Measurements from ENCODE around the gene IFNAR1. TPM values are rescaled to one million over a fixed set of nuclear protein-coding genes. Genes with fewer than 3 reads are reported as not detected.

IFNAR1 gene
- total RNA-seq, 1 experiment from 2014 or later, result 14.2 TPM

- H3K18ac ChIP-seq (ENCODE audit: insufficient read length, low read depth, low read length), result no peak overlapping the region
- no peak overlapping the region for H3K14ac ChIP-seq (ENCODE audit: insufficient read depth, low read length)
- H2BK120ac ChIP-seq (ENCODE audit: low read depth, low read length, poor library complexity, severe bottlenecking), result no peak overlapping the region
- Mint-ChIP-seq H3K4me1 (no peaks in the 10 kb centered on the region), H3K4me3 (no peak overlapping the region), H3K27me3 (ENCODE audit: low read depth) (no peaks in the 10 kb centered on the region; the same call in 1 of the 2 replicates), H3K9me3 (peaks cover 4 to 5% of the 10 kb centered on the region in 2 experiments; a peak in 4 of 5 replicates), H3K36me3 (ENCODE audit: insufficient read depth in 1 of 3, low read depth in 3 of 3) (peaks cover 0 to 6% (median 5%) of the 10 kb centered on the region in 3 experiments; a peak in 4 of 7 replicates), H3K27ac (no peak overlapping the region)
- H3K9ac ChIP-seq (ENCODE audit: extremely low read depth, insufficient read length, low read length), result no peak overlapping the region
- TF ChIP-seq CTCF (conservative IDR thresholded peaks at IDR 0.05), result no peak
- H2BK12ac ChIP-seq (ENCODE audit: insufficient read length, low read depth, low read length), result no peak overlapping the region
- no peaks in the 10 kb centered on the region for H4K20me1 ChIP-seq (ENCODE audit: control insufficient read depth, insufficient read depth, insufficient read length)
- no peak for DNase-seq
- H3K79me2 ChIP-seq (ENCODE audit: insufficient read depth, low read length), result no peaks in the 10 kb centered on the region
- H3K23me2 ChIP-seq (ENCODE audit: insufficient read length, low read depth, low read length, poor library complexity, severe bottlenecking), result no peaks in the 10 kb centered on the region
- H2AK5ac ChIP-seq (ENCODE audit: insufficient read length, low read length), result no peak overlapping the region
- H2BK15ac ChIP-seq (ENCODE audit: low read depth, low read length), result no peak overlapping the region
- no peaks in the 10 kb centered on the region for H3K9me3 ChIP-seq (ENCODE audit: control insufficient read depth, low read depth, low read length)
- no peaks in the 10 kb centered on the region for H3K79me1 ChIP-seq (ENCODE audit: insufficient read depth, low read depth, low read length, poor library complexity, severe bottlenecking)
- no peak overlapping the region for H4K91ac ChIP-seq (ENCODE audit: insufficient read length, low read depth, low read length)
- H3K4ac ChIP-seq (ENCODE audit: low read depth, low read length), result no peak overlapping the region
- H3K27me3 ChIP-seq (ENCODE audit: insufficient read depth, low read length), result no peaks in the 10 kb centered on the region
- no peak overlapping the region for H3K4me2 ChIP-seq (ENCODE audit: insufficient read depth, insufficient read length, low read length)
- no peak overlapping the region for H2BK20ac ChIP-seq (ENCODE audit: low read depth, low read length, poor library complexity, severe bottlenecking)
- no peak overlapping the region for H3K27ac ChIP-seq (ENCODE audit: insufficient read length, low read depth, low read length)
- no peaks in the 10 kb centered on the region for H3K4me1 ChIP-seq (ENCODE audit: insufficient read depth, low read length)
- no CpG with 5 or more reads among the region's 3 CpGs for WGBS (ENCODE audit: extremely low coverage, insufficient read length, low lambda C conversion rate)
- no peak overlapping the region for H4K8ac ChIP-seq (replicated peaks; ENCODE audit: insufficient read length, low read depth, low read length)
- no peak overlapping the region for H4K5ac ChIP-seq (ENCODE audit: insufficient read length, low read depth, low read length)
- H2BK5ac ChIP-seq (ENCODE audit: insufficient read length, low read length), result no peak overlapping the region
- H3K56ac ChIP-seq (ENCODE audit: insufficient read length, low read depth, low read length), result no peak overlapping the region
- H3T11ph ChIP-seq (ENCODE audit: low read length), result no peak overlapping the region
- no peak overlapping the region for H2AFZ ChIP-seq (ENCODE audit: low read length)
- H3K23ac ChIP-seq (ENCODE audit: insufficient read length, low read depth, low read length), result no peak overlapping the region
Observed at GRCh38 chr21:33279330-33279820, 45.4 kb upstream of the IFNAR1 start.
